KMS-11 (cell line): ENCODE results near the gene GYS1.

Experiments used
- H2AFZ ChIP-seq: fragments of 200-600 bp; sonication (generic); 2 replicates; pipeline ENCODE4 v1.6.1; 2016; ENCODE audit warnings: antibody characterized with exemption, mixed run types, low read depth
- H3K27ac ChIP-seq: fragments of 200-600 bp; sonication (generic); 2 replicates; pipeline ENCODE4 v1.6.1; 2016; ENCODE audit warnings: mild to moderate bottlenecking, mixed run types
- H3K27me3 ChIP-seq: fragments of 200-600 bp; sonication (generic); 2 replicates; pipeline ENCODE4 v1.6.1; 2017; ENCODE audit warnings: mild to moderate bottlenecking, low read depth, mixed run types, moderate library complexity; ENCODE audit not compliant: insufficient read depth
- H3K36me3 ChIP-seq: fragments of 200-600 bp; sonication (generic); 2 replicates; pipeline ENCODE4 v1.6.1; 2017; ENCODE audit warnings: mild to moderate bottlenecking, mixed run types; ENCODE audit not compliant: insufficient read depth
- H3K4me1 ChIP-seq: fragments of 200-600 bp; sonication (generic); 2 replicates; pipeline ENCODE4 v1.6.1; 2016; ENCODE audit warnings: mild to moderate bottlenecking, low read depth, mixed run types; ENCODE audit not compliant: poor library complexity, severe bottlenecking
- H3K4me2 ChIP-seq: fragments of 200-600 bp; sonication (generic); 2 replicates; pipeline ENCODE4 v1.7.0; 2016; ENCODE audit warnings: mild to moderate bottlenecking, mixed run types
- H3K4me3 ChIP-seq: fragments of 200-600 bp; sonication (generic); IDR thresholded peaks from 2 replicates; pipeline ENCODE4 v1.6.1; 2017; ENCODE audit warnings: low read depth, low read length, mixed read lengths; ENCODE audit not compliant: insufficient read depth
- H3K79me2 ChIP-seq: fragments of 200-600 bp; sonication (generic); 2 replicates; pipeline ENCODE4 v1.6.1; 2016; ENCODE audit warnings: low read depth, mixed run types; ENCODE audit not compliant: insufficient read depth
- H3K9ac ChIP-seq: fragments of 200-600 bp; sonication (generic); 2 replicates; pipeline ENCODE4 v1.6.1; 2016; ENCODE audit warnings: mild to moderate bottlenecking, mixed run types
- H4K20me1 ChIP-seq: fragments of 200-600 bp; sonication (generic); 2 replicates; pipeline ENCODE4 v1.6.1; 2016; ENCODE audit warnings: mild to moderate bottlenecking, mixed run types; ENCODE audit not compliant: insufficient read depth
- CTCF ChIP-seq: fragments of 200-600 bp; sonication (generic); conservative IDR thresholded peaks from 2 replicates; pipeline ENCODE4 v1.6.1; 2017; ENCODE audit warnings: low read depth, mild to moderate bottlenecking, antibody characterized with exemption, low read length, moderate library complexity, mixed read lengths

GYS1 gene

GRCh38 chr19:49006905-49007304 lies 13.8 kb upstream of the GYS1 start:
- Histone ChIP-seq H3K4me2 (no peak overlapping the region), H3K36me3 (peaks cover 7% of the 10 kb centered on the region; the same call in 1 of the 2 replicates), H3K4me1 (no peaks in the 10 kb centered on the region), H3K27ac (no peak overlapping the region), H2AFZ (no peak overlapping the region), H4K20me1 (no peaks in the 10 kb centered on the region), H3K4me3 (no peak overlapping the region), H3K9ac (no peak overlapping the region), H3K79me2 (no peaks in the 10 kb centered on the region), H3K27me3 (no peaks in the 10 kb centered on the region)
- TF ChIP-seq CTCF: no peak

GRCh38 chr19:49004964-49005614 lies 12.0 kb upstream of the GYS1 start:
- H3K27me3 ChIP-seq: no peaks in the 10 kb centered on the region
- no peaks in the 10 kb centered on the region for H4K20me1 ChIP-seq
- peaks cover 7% of the 10 kb centered on the region; the same call in 1 of the 2 replicates for H3K36me3 ChIP-seq
- H2AFZ ChIP-seq: no peak overlapping the region
- no peaks in the 10 kb centered on the region for H3K79me2 ChIP-seq
- no peak for TF ChIP-seq CTCF
- H3K27ac ChIP-seq: no peak overlapping the region
- H3K9ac ChIP-seq: no peak overlapping the region
- H3K4me1 ChIP-seq: no peaks in the 10 kb centered on the region
- no peak overlapping the region for H3K4me2 ChIP-seq
- H3K4me3 ChIP-seq: no peak overlapping the region

- Histone ChIP-seq H3K79me2 (0 out of 2 replicates have a peak, but pooled peaks cover 4% of the 10 kb centered on the region), H3K4me3 (no peak overlapping the region), H2AFZ (no peak overlapping the region), H3K27me3 (no peaks in the 10 kb centered on the region), H3K4me2 (no peak overlapping the region), H3K4me1 (no peaks in the 10 kb centered on the region), H3K36me3 (peaks cover 7% of the 10 kb centered on the region; the same call in 1 of the 2 replicates), H4K20me1 (no peaks in the 10 kb centered on the region), H3K9ac (no peak overlapping the region), H3K27ac (no peak overlapping the region)
- no peak for TF ChIP-seq CTCF
Observed at GRCh38 chr19:49004133-49004532, 11.0 kb upstream of the GYS1 start.

GRCh38 chr19:48999481-49000325 lies 6.6 kb upstream of the GYS1 start:
- H2AFZ ChIP-seq: no peak overlapping the region
- no peak overlapping the region for H3K4me3 ChIP-seq
- no peak overlapping the region for H3K9ac ChIP-seq
- TF ChIP-seq CTCF: peak; percentile 52
- H3K79me2 ChIP-seq: peaks cover 43% of the 10 kb centered on the region
- no peak overlapping the region for H3K27ac ChIP-seq
- no peaks in the 10 kb centered on the region for H3K27me3 ChIP-seq
- H3K4me2 ChIP-seq: no peak overlapping the region
- no peaks in the 10 kb centered on the region for H4K20me1 ChIP-seq
- H3K36me3 ChIP-seq: no peaks in the 10 kb centered on the region
- peaks cover 23% of the 10 kb centered on the region for H3K4me1 ChIP-seq
